Measurements from ENCODE around the gene HBZ. TPM values are rescaled to one million over a fixed set of nuclear protein-coding genes. Genes with fewer than 3 reads are reported as not detected.

The HBZ gene
- total RNA-seq, result not detected in 2 replicates

DNA sequence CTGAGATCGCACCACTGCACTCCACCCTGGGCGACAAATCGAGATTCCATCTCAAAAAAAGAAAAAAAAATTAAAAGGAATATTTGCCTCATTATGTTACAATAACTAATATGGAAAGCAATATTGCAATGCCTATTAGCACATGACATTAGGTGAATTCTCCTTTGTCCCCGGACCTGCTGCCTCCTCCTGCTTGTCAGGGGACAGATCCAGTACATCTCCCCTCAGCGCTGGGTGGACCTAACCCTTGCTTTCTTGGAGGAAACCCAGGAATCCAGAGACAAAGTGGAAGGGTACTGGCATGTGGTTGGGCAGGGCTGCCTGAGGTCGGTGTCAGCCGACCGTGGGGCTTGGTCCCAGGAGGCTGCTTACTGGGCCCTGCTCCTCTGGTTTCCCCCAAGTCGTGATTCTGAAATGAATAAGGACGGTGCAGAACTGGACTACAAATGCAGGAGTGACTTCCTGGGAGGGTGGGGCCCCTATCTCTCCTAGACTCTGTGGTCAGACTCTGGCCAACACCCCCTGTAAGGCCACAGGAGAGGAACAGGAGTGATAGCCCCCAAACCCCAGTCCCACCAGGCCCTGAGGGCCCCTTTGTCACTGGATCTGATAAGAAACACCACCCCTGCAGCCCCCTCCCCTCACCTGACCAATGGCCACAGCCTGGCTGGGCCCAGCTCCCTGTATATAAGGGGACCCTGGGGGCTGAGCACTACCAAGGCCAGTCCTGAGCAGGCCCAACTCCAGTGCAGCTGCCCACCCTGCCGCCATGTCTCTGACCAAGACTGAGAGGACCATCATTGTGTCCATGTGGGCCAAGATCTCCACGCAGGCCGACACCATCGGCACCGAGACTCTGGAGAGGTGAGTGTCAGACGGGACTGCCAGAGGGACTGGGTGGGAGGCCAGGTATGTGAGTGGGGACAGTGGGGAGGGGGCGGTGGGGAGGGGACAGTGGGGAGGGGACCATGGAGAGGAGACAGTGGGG lies at the start of gene HBZ:
Gene HBZ, plus strand, starts transcription at position 504 of the 988 bp plus-strand sequence. Its CDS starts 266 bp downstream, at position 770.

DNA sequence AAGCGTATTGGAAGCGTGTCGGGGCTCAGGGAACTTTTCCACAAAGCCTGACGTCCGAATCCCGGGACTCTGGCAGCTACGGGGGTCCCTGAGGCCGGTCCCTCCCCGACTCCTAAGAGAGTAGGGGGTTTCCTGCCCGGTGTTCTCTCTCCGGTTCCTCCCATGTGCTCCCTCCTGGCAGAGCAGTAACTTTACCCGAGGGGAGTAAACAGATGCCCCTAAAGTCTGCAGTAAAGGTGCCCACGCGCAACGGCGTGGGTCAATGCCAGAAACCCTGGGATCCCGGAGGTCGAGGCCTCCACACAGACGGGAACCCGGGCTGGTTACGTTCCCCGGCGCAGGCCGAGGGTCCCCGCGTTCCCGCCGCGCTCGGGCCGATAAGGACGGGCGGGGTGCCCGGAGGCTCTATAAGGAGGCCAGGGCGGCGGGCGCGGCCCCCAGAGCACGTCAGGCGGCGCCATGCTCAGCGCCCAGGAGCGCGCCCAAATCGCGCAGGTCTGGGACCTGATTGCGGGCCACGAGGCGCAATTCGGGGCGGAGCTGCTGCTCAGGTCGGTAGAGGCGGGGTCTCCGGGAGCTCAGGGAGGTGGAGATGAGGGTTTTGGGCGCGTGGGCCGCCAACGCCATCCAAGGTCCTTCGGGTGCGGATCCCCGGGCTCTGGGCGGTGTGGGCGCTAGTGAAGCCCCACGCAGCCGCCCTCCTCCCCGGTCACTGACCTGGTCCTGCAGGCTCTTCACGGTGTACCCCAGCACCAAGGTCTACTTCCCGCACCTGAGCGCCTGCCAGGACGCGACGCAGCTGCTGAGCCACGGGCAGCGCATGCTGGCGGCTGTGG lies 13.3 kb downstream of the HBZ start, which contains the start of gene HBM:
Gene HBM, plus strand, starts transcription at position 440 of the 836 bp plus-strand sequence. Its CDS starts 20 bp downstream, at position 460.

DNA sequence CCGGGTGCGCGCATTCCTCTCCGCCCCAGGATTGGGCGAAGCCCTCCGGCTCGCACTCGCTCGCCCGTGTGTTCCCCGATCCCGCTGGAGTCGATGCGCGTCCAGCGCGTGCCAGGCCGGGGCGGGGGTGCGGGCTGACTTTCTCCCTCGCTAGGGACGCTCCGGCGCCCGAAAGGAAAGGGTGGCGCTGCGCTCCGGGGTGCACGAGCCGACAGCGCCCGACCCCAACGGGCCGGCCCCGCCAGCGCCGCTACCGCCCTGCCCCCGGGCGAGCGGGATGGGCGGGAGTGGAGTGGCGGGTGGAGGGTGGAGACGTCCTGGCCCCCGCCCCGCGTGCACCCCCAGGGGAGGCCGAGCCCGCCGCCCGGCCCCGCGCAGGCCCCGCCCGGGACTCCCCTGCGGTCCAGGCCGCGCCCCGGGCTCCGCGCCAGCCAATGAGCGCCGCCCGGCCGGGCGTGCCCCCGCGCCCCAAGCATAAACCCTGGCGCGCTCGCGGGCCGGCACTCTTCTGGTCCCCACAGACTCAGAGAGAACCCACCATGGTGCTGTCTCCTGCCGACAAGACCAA lies 20.0 kb downstream of the HBZ start, which contains the start of gene HBA2:
Gene HBA2, plus strand, starts transcription at position 503 of the 568 bp plus-strand sequence. Its CDS starts 37 bp downstream, at position 540.

DNA sequence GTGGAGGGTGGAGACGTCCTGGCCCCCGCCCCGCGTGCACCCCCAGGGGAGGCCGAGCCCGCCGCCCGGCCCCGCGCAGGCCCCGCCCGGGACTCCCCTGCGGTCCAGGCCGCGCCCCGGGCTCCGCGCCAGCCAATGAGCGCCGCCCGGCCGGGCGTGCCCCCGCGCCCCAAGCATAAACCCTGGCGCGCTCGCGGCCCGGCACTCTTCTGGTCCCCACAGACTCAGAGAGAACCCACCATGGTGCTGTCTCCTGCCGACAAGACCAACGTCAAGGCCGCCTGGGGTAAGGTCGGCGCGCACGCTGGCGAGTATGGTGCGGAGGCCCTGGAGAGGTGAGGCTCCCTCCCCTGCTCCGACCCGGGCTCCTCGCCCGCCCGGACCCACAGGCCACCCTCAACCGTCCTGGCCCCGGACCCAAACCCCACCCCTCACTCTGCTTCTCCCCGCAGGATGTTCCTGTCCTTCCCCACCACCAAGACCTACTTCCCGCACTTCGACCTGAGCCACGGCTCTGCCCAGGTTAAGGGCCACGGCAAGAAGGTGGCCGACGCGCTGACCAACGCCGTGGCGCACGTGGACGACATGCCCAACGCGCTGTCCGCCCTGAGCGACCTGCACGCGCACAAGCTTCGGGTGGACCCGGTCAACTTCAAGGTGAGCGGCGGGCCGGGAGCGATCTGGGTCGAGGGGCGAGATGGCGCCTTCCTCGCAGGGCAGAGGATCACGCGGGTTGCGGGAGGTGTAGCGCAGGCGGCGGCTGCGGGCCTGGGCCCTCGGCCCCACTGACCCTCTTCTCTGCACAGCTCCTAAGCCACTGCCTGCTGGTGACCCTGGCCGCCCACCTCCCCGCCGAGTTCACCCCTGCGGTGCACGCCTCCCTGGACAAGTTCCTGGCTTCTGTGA lies 24.3 kb downstream of the HBZ start, which contains the start of gene HBA1:
Gene HBA1, plus strand, starts transcription at position 204 of the 906 bp plus-strand sequence. Its CDS starts 37 bp downstream, at position 241.

DNA sequence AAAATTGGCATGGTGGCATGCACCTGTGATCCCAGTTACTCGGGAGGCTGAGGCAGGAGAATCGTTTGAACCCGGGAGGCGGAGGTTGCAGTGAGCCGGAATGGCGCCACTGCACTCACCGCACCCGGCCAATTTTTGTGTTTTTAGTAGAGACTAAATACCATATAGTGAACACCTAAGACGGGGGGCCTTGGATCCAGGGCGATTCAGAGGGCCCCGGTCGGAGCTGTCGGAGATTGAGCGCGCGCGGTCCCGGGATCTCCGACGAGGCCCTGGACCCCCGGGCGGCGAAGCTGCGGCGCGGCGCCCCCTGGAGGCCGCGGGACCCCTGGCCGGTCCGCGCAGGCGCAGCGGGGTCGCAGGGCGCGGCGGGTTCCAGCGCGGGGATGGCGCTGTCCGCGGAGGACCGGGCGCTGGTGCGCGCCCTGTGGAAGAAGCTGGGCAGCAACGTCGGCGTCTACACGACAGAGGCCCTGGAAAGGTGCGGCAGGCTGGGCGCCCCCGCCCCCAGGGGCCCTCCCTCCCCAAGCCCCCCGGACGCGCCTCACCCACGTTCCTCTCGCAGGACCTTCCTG lies 27.7 kb downstream of the HBZ start, which contains the start of gene HBQ1:
Gene HBQ1, plus strand, starts transcription at position 359 of the 575 bp plus-strand sequence. Its CDS starts 28 bp downstream, at position 387.

Other genes starting within 250 kb of the HBZ start
- 2.9 and 5.2 TPM in 2 replicates for gene POLR3K, start 99.0 kb upstream of the HBZ start, total RNA-seq
- gene SNRNP25, start 98.8 kb upstream of the HBZ start, total RNA-seq, result 17.5 and 25.5 TPM in 2 replicates
- gene RHBDF1, start 80.0 kb upstream of the HBZ start, total RNA-seq, result 28.1 and 42.7 TPM in 2 replicates
- gene MPG, start 74.4 kb upstream of the HBZ start, total RNA-seq, result 162 and 283 TPM in 2 replicates
- gene NPRL3, start 14.0 kb upstream of the HBZ start, total RNA-seq, result 17.1 and 26.9 TPM in 2 replicates
- gene HBM, start 13.3 kb downstream of the HBZ start, total RNA-seq, result not detected in 2 replicates
- gene HBA2, start 20.2 kb downstream of the HBZ start, total RNA-seq, result 0.91 TPM in 1 of 2 replicates, not detected in the other
- not detected in 2 replicates for gene HBA1, start 24.0 kb downstream of the HBZ start, total RNA-seq
- gene HBQ1, start 27.8 kb downstream of the HBZ start, total RNA-seq, result 2.8 TPM in 1 of 2 replicates, not detected in the other
- 24.6 and 84.8 TPM in 2 replicates for gene LUC7L, start 76.8 kb downstream of the HBZ start, total RNA-seq
- 120 and 127 TPM in 2 replicates for gene FAM234A, start 82.2 kb downstream of the HBZ start, total RNA-seq
- 0.13 and 0.88 TPM in 2 replicates for gene RGS11, start 123.3 kb downstream of the HBZ start, total RNA-seq
- gene ARHGDIG, start 127.9 kb downstream of the HBZ start, total RNA-seq, result 0.39 and 0.72 TPM in 2 replicates
- gene PDIA2, start 130.5 kb downstream of the HBZ start, total RNA-seq, result 0.72 TPM in 1 of 2 replicates, not detected in the other
- gene AXIN1, start 200.1 kb downstream of the HBZ start, total RNA-seq, result 17.7 and 20.2 TPM in 2 replicates
- gene MRPL28, start 217.9 kb downstream of the HBZ start, total RNA-seq, result 179 and 184 TPM in 2 replicates
- gene PGAP6, start 229.3 kb downstream of the HBZ start, total RNA-seq, result 53.6 and 64.8 TPM in 2 replicates
- gene NME4, start 244.6 kb downstream of the HBZ start, total RNA-seq, result 174 and 184 TPM in 2 replicates
- gene DECR2, start 249.2 kb downstream of the HBZ start, total RNA-seq, result 12.3 and 14.3 TPM in 2 replicates

Data from epithelial cell of alveolus of lung (primary cell).